HG02798 (cell line): ENCODE data around the gene RPS10.
"Not testable (repeated sequence)": the region's sequence is repeated elsewhere in the genome, so short reads cannot be mapped to it uniquely, and the experiment has no call there.

Experiments used
- ATAC-seq: cut with Tn5 transposase; IDR thresholded peaks from one replicate; pipeline ENCODE4 v1.9.1; 2021; ENCODE audit warnings: mild to moderate bottlenecking; ENCODE audit not compliant: unreplicated experiment, poor library complexity

Gene RPS10

GRCh38 chr6:34451192-34451591, 25.3 kb upstream of the RPS10 start:
- ATAC-seq, result no peak

- no peak for ATAC-seq
Observed at GRCh38 chr6:34447910-34448309, 22.0 kb upstream of the RPS10 start.

- ATAC-seq, result no peak
Observed at GRCh38 chr6:34447386-34447785, 21.5 kb upstream of the RPS10 start.

- ATAC-seq, result no peak
Observed at GRCh38 chr6:34445313-34445860, 19.5 kb upstream of the RPS10 start.

GRCh38 chr6:34441526-34441925, 15.7 kb upstream of the RPS10 start:
- ATAC-seq, result no peak

GRCh38 chr6:34439442-34439841, 13.6 kb upstream of the RPS10 start:
- no peak for ATAC-seq

- no peak for ATAC-seq
Observed at GRCh38 chr6:34438705-34439104, 12.8 kb upstream of the RPS10 start.

- no peak for ATAC-seq
Observed at GRCh38 chr6:34437644-34437970, 11.7 kb upstream of the RPS10 start.

GRCh38 chr6:34436803-34437643, 11.2 kb upstream of the RPS10 start:
- no peak for ATAC-seq

GRCh38 chr6:34435916-34436315, 10.0 kb upstream of the RPS10 start:
- no peak for ATAC-seq

- ATAC-seq, result no peak
Observed at GRCh38 chr6:34425132-34425497, 754 bp downstream of the RPS10 start.

GRCh38 chr6:34424200-34425131, 1.4 kb downstream of the RPS10 start:
- ATAC-seq, result no peak

- no peak for ATAC-seq
Observed at GRCh38 chr6:34423254-34423653, 2.6 kb downstream of the RPS10 start.

GRCh38 chr6:34418367-34418766, 7.5 kb downstream of the RPS10 start:
- ATAC-seq, result no peak

GRCh38 chr6:34416877-34417371, 8.9 kb downstream of the RPS10 start:
- ATAC-seq, result no peak

GRCh38 chr6:34414999-34415858, 10.6 kb downstream of the RPS10 start:
- ATAC-seq, result no peak

GRCh38 chr6:34412643-34413214, 13.1 kb downstream of the RPS10 start:
- ATAC-seq, result no peak

- ATAC-seq, result no peak
Observed at GRCh38 chr6:34412016-34412415, 13.9 kb downstream of the RPS10 start.

GRCh38 chr6:34407915-34408314, 18.0 kb downstream of the RPS10 start:
- ATAC-seq, result not testable (repeated sequence)

- no peak for ATAC-seq
Observed at GRCh38 chr6:34396518-34396917, 29.4 kb downstream of the RPS10 start.
